GM12878 (cell line): ENCODE results near the gene SIGLEC12. TPM values are rescaled to one million over a fixed set of nuclear protein-coding genes. Genes with fewer than 3 reads are reported as not detected.

ENCODE experiments used
- ATAC-seq: fragments of 200-7000 bp; cut with Tn5 transposase; 3 replicates; pipeline ENCODE4 v1.9.1; 2020; ENCODE audit warnings: mild to moderate bottlenecking, moderate library complexity
- BruUV-seq: library from RNA; stranded (reverse); fragments of 400-500 nt; replicated peaks from 2 replicates; lab custom pipeline; 2021; lab: Mats Ljungman, UMichigan
- CTCF ChIA-PET: fragments of 300-600 bp; sonication (Branson Sonifier 250); formaldehyde crosslinking; extraction: SDS; loops from one replicate; lab custom pipeline; 2021; ENCODE audit warnings: inconsistent platforms; lab: Yijun Ruan, JAX
- POLR2A ChIA-PET: fragments of 350-600 bp; formaldehyde crosslinking; extraction: SDS; loops from one replicate; lab custom pipeline; 2021; ENCODE audit warnings: inconsistent platforms; lab: Charles Lee
- RAD21 ChIA-PET: fragments of 300-600 bp; sonication (Branson Sonifier 250); formaldehyde crosslinking; loops from one replicate; lab custom pipeline; 2023; ENCODE audit warnings: antibody characterized with exemption; ENCODE audit not compliant: unreplicated experiment; lab: Charles Lee
- SMC1A ChIA-PET: fragments of 300-600 bp; sonication (Branson Sonifier 250); formaldehyde crosslinking; loops from one replicate; lab custom pipeline; 2023; ENCODE audit not compliant: unreplicated experiment, uncharacterized antibody; lab: Charles Lee
- DNase-seq: peaks from one replicate; pipeline ENCODE4 v3.0.0-alpha.2; 2011; ENCODE audit warnings: low read depth, low spot score
- FAIRE-seq: peaks from 3 replicates; lab custom pipeline; 2011; peaks lifted over from hg19 to GRCh38; lab: Jason Lieb, UNC
- H2AFZ ChIP-seq: 2 replicates; pipeline ENCODE4 v1.6.0; 2011; ENCODE audit warnings: low read depth, low read length, control low read depth; ENCODE audit not compliant: control insufficient read depth
- H3K27ac ChIP-seq: 2 replicates; pipeline ENCODE4 v1.5.1; 2011; ENCODE audit warnings: control low read depth; ENCODE audit not compliant: control insufficient read depth, insufficient read depth
- H3K27me3 ChIP-seq, 2 experiments: replicated peaks in 1 of 2; 2 replicates each; pipeline versions ENCODE4 v1.6.0 to v1.6.1; 2011; ENCODE audit warnings: low read length in 1 of 2; ENCODE audit not compliant: control insufficient read depth in 2 of 2, insufficient read depth in 2 of 2
- H3K36me3 ChIP-seq, 2 experiments: 2 replicates each; pipeline ENCODE4 v1.5.1; 2011; ENCODE audit warnings: low read length in 1 of 2; ENCODE audit not compliant: control insufficient read depth in 2 of 2, insufficient read depth in 2 of 2
- H3K4me1 ChIP-seq: 2 replicates; pipeline ENCODE4 v1.6.1; 2011; ENCODE audit warnings: mild to moderate bottlenecking, low read length, moderate library complexity, mixed read lengths; ENCODE audit not compliant: control insufficient read depth, insufficient read depth
- H3K4me2 ChIP-seq: 2 replicates; pipeline ENCODE4 v1.6.0; 2011; ENCODE audit warnings: control low read depth; ENCODE audit not compliant: control insufficient read depth, insufficient read depth
- H3K4me3 ChIP-seq: fragments of 200-600 bp; sonication (generic); 2 replicates; pipeline ENCODE4 v1.5.1; 2016
- H3K79me2 ChIP-seq: 2 replicates; pipeline ENCODE4 v1.6.0; 2011; ENCODE audit warnings: low read length; ENCODE audit not compliant: control insufficient read depth, insufficient read depth
- H3K9ac ChIP-seq: 2 replicates; pipeline ENCODE4 v1.8.0; 2011; ENCODE audit warnings: low read length, control low read depth, mixed read lengths; ENCODE audit not compliant: control insufficient read depth, insufficient read depth
- H3K9me3 ChIP-seq: replicated peaks from 3 replicates; pipeline ENCODE4 v1.5.1; 2011; ENCODE audit warnings: mild to moderate bottlenecking, low read length; ENCODE audit not compliant: control insufficient read depth, insufficient read depth
- H4K20me1 ChIP-seq: 2 replicates; pipeline ENCODE4 v1.6.0; 2011; ENCODE audit not compliant: control insufficient read depth, insufficient read depth
- BMI1 ChIP-seq: fragments of 450-650 bp; IDR thresholded peaks from 2 replicates; pipeline ENCODE4 v1.6.1; 2016; ENCODE audit warnings: mild to moderate bottlenecking, moderate library complexity, borderline replicate concordance
- CHD1 ChIP-seq: IDR thresholded peaks from 2 replicates; pipeline ENCODE4 v1.6.1; 2012; ENCODE audit warnings: low read depth, low read length, improper control_type of control experiment
- DPF2 ChIP-seq: fragments of 450-650 bp; IDR thresholded peaks from 2 replicates; pipeline ENCODE4 v1.6.1; 2017; ENCODE audit warnings: mild to moderate bottlenecking
- IKZF2 ChIP-seq, 2 experiments: fragments of 450-650 bp; IDR thresholded peaks; 2 replicates each; pipeline ENCODE4 v1.6.1; 2017; ENCODE audit warnings: mild to moderate bottlenecking in 2 of 2, moderate library complexity in 2 of 2
- KLF5 ChIP-seq: fragments of 450-650 bp; IDR thresholded peaks from 2 replicates; pipeline ENCODE4 v1.6.1; 2014; ENCODE audit warnings: mild to moderate bottlenecking; ENCODE audit not compliant: partially characterized antibody
- MLLT1 ChIP-seq: fragments of 450-650 bp; IDR thresholded peaks from 2 replicates; pipeline ENCODE4 v1.6.1; 2016; ENCODE audit warnings: mild to moderate bottlenecking
- NFYA ChIP-seq: IDR thresholded peaks from 2 replicates; pipeline ENCODE4 v1.6.1; 2011; ENCODE audit warnings: low read depth, mild to moderate bottlenecking, low read length, improper control_type of control experiment, borderline replicate concordance
- PAX8 ChIP-seq: fragments of 450-650 bp; IDR thresholded peaks from 2 replicates; pipeline ENCODE4 v1.6.1; 2017; ENCODE audit warnings: mild to moderate bottlenecking, moderate library complexity
- PKNOX1 ChIP-seq: fragments of 450-650 bp; IDR thresholded peaks from 2 replicates; pipeline ENCODE4 v1.6.1; 2016; ENCODE audit warnings: mild to moderate bottlenecking
- POLR2AphosphoS2 ChIP-seq: IDR thresholded peaks from 2 replicates; pipeline ENCODE4 v1.6.1; 2011; ENCODE audit warnings: low read depth, mild to moderate bottlenecking, low read length, improper control_type of control experiment, moderate library complexity
- SP1 ChIP-seq: IDR thresholded peaks from one replicate; pipeline ENCODE4 v1.6.1; 2011; ENCODE audit warnings: low read depth, low read length
- SRF ChIP-seq, 2 experiments: IDR thresholded peaks; 2 replicates each; pipeline ENCODE4 v1.6.1; 2011; ENCODE audit warnings: low read depth in 2 of 2, low read length in 2 of 2, mild to moderate bottlenecking in 1 of 2, moderate library complexity in 1 of 2
- TAF1 ChIP-seq: IDR thresholded peaks from 2 replicates; pipeline ENCODE4 v1.6.1; 2011; ENCODE audit warnings: mild to moderate bottlenecking, low read depth, low read length, borderline replicate concordance
- TCF12 ChIP-seq: IDR thresholded peaks from 2 replicates; pipeline ENCODE4 v1.6.1; 2011; ENCODE audit warnings: low read depth, mild to moderate bottlenecking, low read length
- WGBS: methylation state at CpG from one replicate; pipeline ENCODE4 v1.1.6; 2016; ENCODE audit warnings: low lambda C conversion rate; ENCODE audit not compliant: insufficient replicate concordance, insufficient coverage; ENCODE audit errors: missing lambda C conversion rate; 5-methylcytosine and 5-hydroxymethylcytosine counted together
- in situ Hi-C: fragments of 300-500 bp; cut with MboI; formaldehyde crosslinking; loops from 9 replicates; pipeline ENCODE4 v1.14.3; 2018; ENCODE audit warnings: mixed read lengths
- intact Hi-C: fragments of 100-400 bp; cut with micrococcal nuclease; formaldehyde crosslinking; loops from one replicate; pipeline ENCODE4 v1.14.2; 2022; ENCODE audit not compliant: unreplicated experiment
- polyA plus RNA-seq, 11 experiments: library from polyadenylated mRNA; depleted of rRNA in 4 of 11; unstranded in 6 of 11; stranded (reverse) in 5 of 11; fragments of >200 nt; fragmentation: Nextera tagmentation in 4 of 11; fragmentation: Illumina TruSeq in 1 of 11; extraction: Ambion mirVana in 4 of 11; extraction: Trizol in 1 of 11; gene quantifications; 1 replicate in 1 of 11; 2 replicates in 10 of 11; pipeline versions ENCODE4 v1.2.1 to v1.2.3, GENCODE V29; 2011 to 2016; ENCODE audit warnings: inconsistent platforms in 2 of 11, missing spikeins in 2 of 11, low read depth in 1 of 11
- total RNA-seq, 4 experiments: library from RNA; depleted of rRNA in 3 of 4; stranded (reverse); fragments of >200 nt in 3 of 4; fragmentation: Illumina TruSeq in 1 of 4; extraction: Trizol in 1 of 4; gene quantifications; 2 replicates each; pipeline versions ENCODE4 v1.2.1 to v1.2.3, GENCODE V29; 2013 to 2021
- TF ChIP-seq, protein P1 (sequence below): fragments of 450-650 bp; IDR thresholded peaks from 2 replicates; pipeline ENCODE4 v1.6.1; 2017; ENCODE audit warnings: mild to moderate bottlenecking, moderate library complexity

SIGLEC12 gene
- total and polyA plus RNA-seq, 10 of the 15 experiments (the other 5 are each of a cell fraction or from before 2014, with no cell fraction given): 0.03 to 0.18 (median 0.06) TPM; not detected in 5

GRCh38 chr19:51456541-51457290 lies 44.9 kb downstream of the SIGLEC12 start:
- H3K27ac ChIP-seq: no peak overlapping the region
- 23% methylated on average over 11 of the region's 11 CpGs for whole genome bisulfite sequencing
- no peak overlapping the region for H3K4me2 ChIP-seq
- RAD21 ChIA-PET: no interaction called here
- no peak for DNase-seq
- no peak for FAIRE-seq
- H3K4me3 ChIP-seq: no peak overlapping the region
- no peaks in the 10 kb centered on the region for H3K27me3 ChIP-seq
- SMC1A ChIA-PET: no interaction called here
- no peak for ATAC-seq
- H3K9me3 ChIP-seq: no peaks in the 10 kb centered on the region
- H3K4me1 ChIP-seq: no peaks in the 10 kb centered on the region
- H3K9ac ChIP-seq: no peak overlapping the region
- H3K36me3 ChIP-seq: no peaks in the 10 kb centered on the region
- H3K79me2 ChIP-seq: no peaks in the 10 kb centered on the region
- H4K20me1 ChIP-seq: no peaks in the 10 kb centered on the region
- BruUV-seq: no TSS peak
- CTCF ChIA-PET: no interaction called here
- POLR2A ChIA-PET: no interaction called here
- in situ Hi-C loops (no loop called here), intact Hi-C loops (no loop called here)
- H2AFZ ChIP-seq: no peak overlapping the region
- TF ChIP-seq PAX8 (no peak), POLR2AphosphoS2 (no peak), DPF2 (no peak), IKZF2 (IDR thresholded peaks at IDR 0.05) (no peak), CHD1 (no peak), SRF (IDR thresholded peaks at IDR 0.05; ENCODE audit: low read depth in 2 of 2, low read length in 2 of 2) (no peak), NFYA (no peak), KLF5 (no peak), MLLT1 (no peak), TAF1 (no peak), BMI1 (no peak), TCF12 (no peak), SP1 (no peak), PKNOX1 (no peak)
- TF ChIP-seq, protein P1, sequence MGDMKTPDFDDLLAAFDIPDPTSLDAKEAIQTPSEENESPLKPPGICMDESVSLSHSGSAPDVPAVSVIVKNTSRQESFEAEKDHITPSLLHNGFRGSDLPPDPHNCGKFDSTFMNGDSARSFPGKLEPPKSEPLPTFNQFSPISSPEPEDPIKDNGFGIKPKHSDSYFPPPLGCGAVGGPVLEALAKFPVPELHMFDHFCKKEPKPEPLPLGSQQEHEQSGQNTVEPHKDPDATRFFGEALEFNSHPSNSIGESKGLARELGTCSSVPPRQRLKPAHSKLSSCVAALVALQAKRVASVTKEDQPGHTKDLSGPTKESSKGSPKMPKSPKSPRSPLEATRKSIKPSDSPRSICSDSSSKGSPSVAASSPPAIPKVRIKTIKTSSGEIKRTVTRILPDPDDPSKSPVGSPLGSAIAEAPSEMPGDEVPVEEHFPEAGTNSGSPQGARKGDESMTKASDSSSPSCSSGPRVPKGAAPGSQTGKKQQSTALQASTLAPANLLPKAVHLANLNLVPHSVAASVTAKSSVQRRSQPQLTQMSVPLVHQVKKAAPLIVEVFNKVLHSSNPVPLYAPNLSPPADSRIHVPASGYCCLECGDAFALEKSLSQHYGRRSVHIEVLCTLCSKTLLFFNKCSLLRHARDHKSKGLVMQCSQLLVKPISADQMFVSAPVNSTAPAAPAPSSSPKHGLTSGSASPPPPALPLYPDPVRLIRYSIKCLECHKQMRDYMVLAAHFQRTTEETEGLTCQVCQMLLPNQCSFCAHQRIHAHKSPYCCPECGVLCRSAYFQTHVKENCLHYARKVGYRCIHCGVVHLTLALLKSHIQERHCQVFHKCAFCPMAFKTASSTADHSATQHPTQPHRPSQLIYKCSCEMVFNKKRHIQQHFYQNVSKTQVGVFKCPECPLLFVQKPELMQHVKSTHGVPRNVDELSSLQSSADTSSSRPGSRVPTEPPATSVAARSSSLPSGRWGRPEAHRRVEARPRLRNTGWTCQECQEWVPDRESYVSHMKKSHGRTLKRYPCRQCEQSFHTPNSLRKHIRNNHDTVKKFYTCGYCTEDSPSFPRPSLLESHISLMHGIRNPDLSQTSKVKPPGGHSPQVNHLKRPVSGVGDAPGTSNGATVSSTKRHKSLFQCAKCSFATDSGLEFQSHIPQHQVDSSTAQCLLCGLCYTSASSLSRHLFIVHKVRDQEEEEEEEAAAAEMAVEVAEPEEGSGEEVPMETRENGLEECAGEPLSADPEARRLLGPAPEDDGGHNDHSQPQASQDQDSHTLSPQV: no peak
